H4 (cell line): ENCODE data around the gene FAM221B. TPM values are rescaled to one million over a fixed set of nuclear protein-coding genes. Genes with fewer than 3 reads are reported as not detected.
A peak's percentile ranks its signal among the peaks of the same experiment; 100 is the strongest.

Experiments
- DNase-seq: peaks from one replicate; pipeline ENCODE4 v3.0.0-alpha.2; 2015; ENCODE audit warnings: low spot score
- total RNA-seq: library from RNA; depleted of rRNA; stranded (reverse); fragments of >200 nt; shearing (Covaris generic); gene quantifications from 2 replicates; pipeline ENCODE4 v1.2.3, GENCODE V29; 2014

Gene FAM221B
- total RNA-seq, 1 experiment from 2014 or later = not detected

DNA sequence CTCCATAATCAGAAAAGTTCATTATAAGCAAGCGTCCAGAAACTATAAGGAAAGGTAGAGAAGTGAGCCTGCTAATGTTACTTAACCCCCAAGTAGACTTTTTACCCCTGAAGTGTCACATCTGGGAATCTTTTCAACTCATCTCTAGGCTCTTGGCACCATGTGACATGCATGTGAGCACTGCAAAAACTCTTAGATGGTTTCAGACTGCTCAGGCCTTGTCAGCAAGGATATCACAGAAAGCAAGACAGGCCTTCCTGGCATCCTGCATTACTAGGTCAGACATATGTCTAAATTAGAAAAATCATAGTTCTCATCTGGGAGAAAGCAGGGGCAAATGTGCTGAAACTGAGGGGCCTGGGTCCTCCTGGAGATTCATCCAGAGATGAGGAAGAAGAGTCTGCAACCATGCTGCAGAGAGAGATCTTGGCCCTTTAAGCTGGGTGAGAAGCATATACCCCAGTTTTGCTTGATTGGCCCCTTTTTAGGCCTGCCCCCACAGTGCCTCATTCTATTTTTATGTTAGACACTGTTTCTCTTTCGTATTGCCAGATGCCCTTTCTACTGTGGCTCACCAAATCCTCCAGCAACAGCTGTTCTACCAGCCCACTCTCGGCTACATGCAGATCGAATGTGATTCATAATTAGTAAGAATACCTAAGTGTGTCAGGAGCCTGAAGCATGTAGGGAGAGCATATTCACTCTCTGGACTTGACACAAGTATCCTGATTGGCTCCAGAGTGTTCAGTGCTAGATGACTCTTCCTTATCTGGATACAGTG, 19.4 kb upstream of the FAM221B start:
- no peak for DNase-seq

- no peak for DNase-seq
These were observed 17.6 kb upstream of the FAM221B start for GRCh38 chr9:35845824-35846771.

DNA sequence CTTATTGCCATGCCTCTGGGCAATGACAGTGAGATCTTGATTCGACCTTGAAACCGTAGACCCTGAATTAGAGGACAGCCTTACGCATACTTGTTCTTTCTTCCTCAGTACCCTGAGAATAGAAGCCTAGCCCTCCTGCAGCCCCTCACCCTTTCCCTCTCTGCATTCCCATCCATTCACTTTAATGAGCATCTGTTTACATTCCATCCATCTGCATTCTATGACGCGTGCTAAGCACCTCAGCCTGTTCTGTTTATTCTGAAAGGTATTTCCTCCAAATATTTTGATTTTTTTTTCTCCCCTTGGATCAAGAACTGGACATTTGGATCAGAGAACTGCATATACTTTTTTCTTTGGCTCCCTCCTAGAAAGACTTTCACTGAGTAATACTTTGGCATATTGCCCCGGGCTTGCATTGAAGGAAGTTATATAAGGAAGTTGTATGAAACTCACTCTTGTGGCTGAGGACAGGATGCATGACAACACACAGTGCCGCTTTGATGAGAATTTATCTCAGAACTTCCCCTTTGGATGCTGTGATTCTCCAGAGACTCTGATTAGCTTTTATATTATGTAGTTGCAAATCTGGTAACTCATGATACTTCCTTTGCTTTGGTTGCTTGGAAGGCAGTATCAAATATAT, 16.2 kb upstream of the FAM221B start:
- DNase-seq = peak; percentile 94

DNA sequence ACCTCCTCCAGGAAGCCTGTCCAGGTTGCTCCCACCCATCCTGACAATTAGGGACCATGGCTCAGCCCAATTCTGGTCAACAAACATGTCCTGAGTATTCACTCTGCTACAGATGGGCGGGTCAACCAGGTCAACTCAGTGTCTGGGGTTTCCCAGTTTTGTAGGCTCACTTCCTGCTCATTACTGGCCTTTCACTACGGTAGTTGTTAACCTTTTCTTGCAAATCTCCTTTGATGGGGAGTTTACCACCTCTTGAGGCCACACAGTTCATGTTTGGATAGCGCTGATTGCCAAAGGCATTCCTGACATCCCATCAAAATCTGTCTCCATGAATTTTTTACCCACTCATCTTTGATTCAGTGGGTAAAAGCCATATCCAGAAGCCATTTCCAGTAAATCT, 14.3 kb upstream of the FAM221B start:
- DNase-seq = no peak

GRCh38 chr9:35842020-35842745, 13.7 kb upstream of the FAM221B start:
- no peak for DNase-seq

DNA sequence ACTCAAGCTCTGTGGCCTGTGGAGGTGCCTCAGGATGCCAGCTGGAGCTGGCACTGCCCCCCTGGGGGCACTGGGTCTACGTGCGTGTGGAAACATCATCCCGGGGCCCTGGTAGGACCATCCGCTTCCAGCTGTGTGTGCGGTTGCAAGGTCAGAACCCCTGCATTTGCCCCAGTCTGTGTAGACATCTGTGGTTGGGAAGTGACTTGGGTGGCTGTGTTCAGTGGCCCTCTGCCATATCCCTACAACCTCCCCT, 13.0 kb upstream of the FAM221B start:
- DNase-seq = no peak

DNA sequence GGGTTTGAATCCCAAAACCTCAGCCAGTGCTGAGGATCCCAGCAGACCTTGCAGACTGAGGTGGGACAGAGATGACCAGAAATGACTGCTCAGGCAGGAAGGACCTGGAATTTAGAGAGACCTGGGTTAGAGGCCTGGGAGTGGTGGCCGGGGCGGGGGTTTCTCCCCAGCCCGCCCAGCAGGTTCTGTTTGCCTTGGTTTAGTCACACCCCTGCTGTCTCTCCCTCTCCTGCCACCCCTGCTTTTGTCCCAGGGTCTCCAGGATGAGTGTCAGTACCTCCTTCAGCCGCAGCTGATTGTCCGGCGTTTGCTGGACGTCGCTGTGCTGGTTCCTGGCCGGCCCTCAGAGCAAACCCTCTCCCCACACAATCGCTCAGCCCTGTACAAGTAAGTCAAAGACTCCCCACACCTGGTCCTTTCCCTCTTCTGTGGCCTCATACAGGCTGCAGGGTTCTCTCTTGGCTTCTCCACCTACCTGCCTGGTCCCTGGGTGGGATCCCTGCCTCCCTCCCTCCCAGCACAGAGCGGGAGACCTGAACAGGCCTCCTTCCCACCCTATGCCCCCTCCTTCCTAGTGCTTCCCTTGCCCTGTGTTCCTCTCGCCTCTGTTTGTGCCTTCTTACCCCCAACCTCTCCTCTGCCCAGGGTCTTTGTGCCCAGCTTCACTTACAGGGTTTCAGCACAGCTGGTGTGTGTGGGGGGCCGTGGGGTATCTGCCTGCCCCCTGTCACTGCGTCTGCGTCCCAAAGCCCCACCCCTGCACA, 12.5 kb upstream of the FAM221B start:
- no peak for DNase-seq

GRCh38 chr9:35839926-35840325, 11.4 kb upstream of the FAM221B start:
- DNase-seq = no peak

DNA sequence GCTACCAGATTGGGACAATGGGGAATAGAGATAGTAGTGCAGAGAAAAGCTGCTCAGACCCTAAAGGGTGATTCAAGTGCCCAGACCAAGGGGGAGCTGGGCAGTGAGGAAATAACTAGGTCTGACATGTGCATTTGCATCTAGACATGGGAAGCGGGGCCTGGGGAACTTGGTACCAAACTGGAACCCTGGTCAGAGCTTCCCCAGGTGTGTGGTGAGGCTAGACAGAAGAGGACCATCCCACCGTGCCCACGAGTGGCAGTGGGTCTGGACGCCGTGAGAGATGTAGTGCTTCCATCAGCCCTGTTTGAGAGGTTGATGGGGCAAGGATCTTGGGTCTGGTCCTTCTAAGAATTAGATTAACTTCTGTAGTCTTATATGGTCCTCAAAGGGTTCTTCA, 8.1 kb upstream of the FAM221B start:
- no peak for DNase-seq

- no peak for DNase-seq
These were observed 7.2 kb upstream of the FAM221B start for GRCh38 chr9:35835766-35836165.

GRCh38 chr9:35835216-35835632, 6.7 kb upstream of the FAM221B start:
- no peak for DNase-seq

DNA sequence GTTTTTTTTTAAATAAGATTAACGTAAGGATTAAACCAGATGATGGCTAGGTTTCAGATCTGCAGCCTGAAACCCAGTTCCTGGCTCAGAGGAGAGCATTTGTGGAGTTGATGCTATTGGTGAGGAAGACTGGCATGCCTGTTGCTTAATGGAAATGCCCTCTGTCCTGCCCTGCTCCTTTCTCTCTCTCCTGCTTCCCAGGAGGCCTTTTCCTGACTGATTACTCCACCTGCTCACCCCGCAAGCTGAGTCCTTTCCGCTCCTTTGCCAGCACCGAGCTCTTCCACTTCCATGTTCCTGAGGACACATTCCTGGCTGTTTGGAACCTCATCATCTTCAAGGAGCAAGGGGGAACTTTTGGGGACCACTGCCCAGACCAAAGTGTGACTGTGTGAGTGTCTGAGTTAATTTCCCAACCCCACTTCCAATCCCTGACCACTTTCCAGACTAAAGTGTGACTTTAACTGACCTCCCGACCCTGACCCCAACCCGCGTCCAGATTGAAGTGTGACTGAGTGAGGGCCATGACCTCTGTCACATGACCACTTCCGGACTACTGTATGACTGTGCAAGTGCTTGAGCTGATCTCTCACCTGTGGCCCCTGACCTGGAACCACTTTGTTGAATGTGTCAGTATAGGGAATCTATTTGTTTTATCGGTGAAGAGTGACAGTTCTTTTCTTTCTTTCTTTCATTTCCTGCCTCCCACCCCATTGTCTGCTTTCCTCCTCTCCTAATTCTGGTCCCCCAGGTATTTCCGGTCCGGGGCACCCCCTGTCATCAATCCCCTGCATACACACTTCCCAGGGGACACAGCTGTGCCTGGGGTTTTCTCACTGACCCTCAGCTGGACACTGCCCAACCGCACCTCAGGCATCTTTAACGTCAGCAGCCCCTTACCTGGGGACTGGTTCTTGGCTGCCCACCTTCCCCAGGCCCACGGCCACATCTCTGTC, 6.0 kb upstream of the FAM221B start:
- DNase-seq = no peak

- DNase-seq = no peak
These were observed 4.3 kb upstream of the FAM221B start for GRCh38 chr9:35832814-35833213.

- no peak for DNase-seq
These were observed 2.5 kb upstream of the FAM221B start for GRCh38 chr9:35831040-35831439.

DNA sequence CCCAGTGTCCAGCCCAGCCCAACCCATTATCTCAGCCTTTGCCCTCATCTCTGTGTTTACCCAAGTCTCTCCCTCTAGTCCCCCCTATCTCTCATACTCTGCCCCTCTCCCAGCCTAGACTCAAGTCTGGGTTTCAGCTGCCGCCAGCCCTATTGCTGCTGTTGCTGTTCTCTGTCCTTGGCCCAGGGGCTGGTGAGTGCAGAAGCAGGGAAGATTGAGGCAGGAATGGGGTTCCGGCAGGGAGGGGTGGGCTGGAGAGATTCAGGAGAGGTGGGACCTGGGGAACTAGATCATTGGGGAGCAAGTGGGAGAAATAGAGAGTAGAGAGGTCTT, 1.2 kb upstream of the FAM221B start:
- DNase-seq = no peak

DNA sequence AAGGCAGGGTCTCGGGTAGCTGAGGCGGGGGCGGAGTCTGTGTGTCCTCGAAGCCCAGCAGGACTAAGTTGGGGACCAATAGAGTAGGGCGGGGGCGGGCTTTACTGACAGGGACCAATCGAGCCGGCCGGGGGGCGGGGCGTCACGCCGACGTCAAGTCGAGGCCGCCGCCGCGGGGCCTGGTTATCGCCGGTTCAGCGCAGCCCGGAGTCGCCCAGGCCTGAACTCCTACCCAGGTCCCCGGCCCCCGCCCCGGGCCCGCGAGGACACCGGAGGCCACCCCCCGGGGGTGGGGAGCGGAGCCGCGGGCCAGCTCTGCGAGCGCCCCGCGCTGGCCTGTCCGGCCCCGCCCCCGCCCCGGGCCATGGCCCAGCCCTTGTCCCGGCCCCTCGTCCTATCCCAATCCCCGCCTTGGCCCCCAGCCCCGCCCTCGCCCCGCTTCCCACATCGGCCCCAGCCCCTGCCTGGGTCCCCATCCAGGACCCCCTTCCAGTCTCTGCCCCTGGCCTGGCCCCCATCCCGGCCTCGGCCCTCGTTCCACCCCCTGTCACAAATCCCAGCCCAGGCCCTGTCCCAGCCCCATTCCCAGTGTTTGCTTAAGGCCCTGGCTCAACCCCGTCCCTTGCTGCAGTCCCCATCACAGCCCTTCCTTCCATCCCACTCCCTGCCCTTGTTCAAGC, 692 bp upstream of the FAM221B start, which contains the start of gene TMEM8B:
Gene TMEM8B (plus strand): TSS at position 145 of the 680 bp plus-strand sequence. CDS start 220 bp downstream, at position 365.
- DNase-seq = peak; percentile 91

GRCh38 chr9:35827486-35827885, 1.0 kb downstream of the FAM221B start:
- no peak for DNase-seq

- peak; percentile 63 for DNase-seq
These were observed 2.3 kb downstream of the FAM221B start for GRCh38 chr9:35826071-35826701.

- DNase-seq = no peak
These were observed 5.6 kb downstream of the FAM221B start for GRCh38 chr9:35822926-35823325.
